Stimulated activated CD8-positive, alpha-beta memory T cell treated with anti-CD3 and anti-CD28 coated beads, Interleukin-2, amount 100 ng/mL, for 1 hour (primary cell): ENCODE results near the gene APEX2.
"Not testable (repeated sequence)": the region's sequence is repeated elsewhere in the genome, so short reads cannot be mapped to it uniquely, and the experiment has no call there.

Experiments
- DNase-seq, 2 donors: peaks; one replicate each; pipeline ENCODE4 v3.0.0-alpha.2; 2020; ENCODE audit warnings: low read depth in 2 of 2

APEX2 gene

GRCh38 chrX:55014897-55015299 lies 14.7 kb downstream of the APEX2 start:
- no peak for DNase-seq

- no peak for DNase-seq
Observed at GRCh38 chrX:55026143-55026542, 26.0 kb downstream of the APEX2 start.

GRCh38 chrX:55026840-55027239 lies 26.7 kb downstream of the APEX2 start:
- no peak for DNase-seq

- DNase-seq = no peak
Observed at GRCh38 chrX:55028040-55028439, 27.9 kb downstream of the APEX2 start.

DNA sequence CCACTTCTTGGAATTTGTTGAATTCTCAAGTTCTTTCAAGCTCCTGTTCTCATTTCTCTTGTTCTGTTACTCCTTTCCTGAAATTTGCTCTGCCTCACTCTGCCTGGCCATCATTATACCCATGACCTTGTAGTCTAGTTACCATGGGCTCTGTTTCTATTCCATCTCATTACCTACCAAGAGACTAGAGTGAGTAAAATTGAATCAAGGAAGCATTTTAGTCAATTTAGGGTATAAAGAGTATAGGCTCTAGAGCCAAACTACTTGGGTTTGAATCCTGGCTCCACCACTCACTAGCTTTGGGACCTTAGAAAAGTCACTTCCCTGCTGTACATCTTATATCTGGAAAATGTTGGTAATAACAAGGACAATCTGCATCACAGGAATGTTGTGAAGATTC lies 28.4 kb downstream of the APEX2 start:
- DNase-seq = no peak

GRCh38 chrX:55029291-55029690 lies 29.1 kb downstream of the APEX2 start:
- no peak for DNase-seq

- no peak for DNase-seq
Observed at GRCh38 chrX:55030271-55031205, 30.4 kb downstream of the APEX2 start, which contains the start of gene ALAS2. TSS of gene ALAS2 (minus strand) at chrX:55030977. CDS start at chrX:55026000, 4,977 bp downstream.

DNA sequence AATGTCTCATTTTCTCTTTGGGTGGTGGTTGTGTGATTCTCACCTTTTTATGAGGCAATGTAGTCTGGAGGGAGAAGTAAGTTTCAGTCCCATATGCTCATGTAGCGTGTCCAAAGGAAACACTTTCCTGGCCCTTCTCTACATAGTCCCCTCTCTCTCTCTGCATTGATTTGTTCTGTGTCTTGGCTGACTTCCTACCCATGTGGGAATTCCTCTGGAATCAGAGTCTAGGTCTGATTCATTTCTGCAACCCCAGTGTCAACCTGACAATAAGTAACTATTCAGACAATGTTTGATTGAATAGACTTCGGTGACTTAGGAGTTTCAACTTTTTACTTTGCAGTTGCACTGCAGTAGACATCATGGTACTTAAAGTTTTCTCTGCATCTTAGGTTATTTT lies 33.3 kb downstream of the APEX2 start:
- DNase-seq = no peak

DNA sequence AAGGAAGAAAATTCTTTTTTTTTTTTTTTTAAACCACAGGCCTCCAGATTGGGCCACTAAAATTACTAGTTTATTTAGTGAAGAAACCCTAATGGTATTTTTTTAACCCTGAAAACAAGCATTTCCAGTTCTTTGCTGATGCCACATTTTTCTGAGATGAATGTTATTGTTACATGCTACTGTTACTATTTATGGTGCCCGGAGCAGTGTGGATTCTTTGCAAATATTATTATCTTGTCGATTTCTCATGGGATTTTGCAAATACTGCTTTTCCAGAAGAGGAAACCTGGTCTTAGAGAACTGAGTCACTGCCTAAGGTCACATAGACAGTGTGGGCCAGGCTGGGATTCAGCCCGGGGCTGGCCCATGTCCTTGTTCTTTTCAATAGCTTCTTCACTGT lies 39.3 kb downstream of the APEX2 start:
- DNase-seq = no peak

- DNase-seq = no peak
Observed at GRCh38 chrX:55041514-55041913, 41.4 kb downstream of the APEX2 start.

DNA sequence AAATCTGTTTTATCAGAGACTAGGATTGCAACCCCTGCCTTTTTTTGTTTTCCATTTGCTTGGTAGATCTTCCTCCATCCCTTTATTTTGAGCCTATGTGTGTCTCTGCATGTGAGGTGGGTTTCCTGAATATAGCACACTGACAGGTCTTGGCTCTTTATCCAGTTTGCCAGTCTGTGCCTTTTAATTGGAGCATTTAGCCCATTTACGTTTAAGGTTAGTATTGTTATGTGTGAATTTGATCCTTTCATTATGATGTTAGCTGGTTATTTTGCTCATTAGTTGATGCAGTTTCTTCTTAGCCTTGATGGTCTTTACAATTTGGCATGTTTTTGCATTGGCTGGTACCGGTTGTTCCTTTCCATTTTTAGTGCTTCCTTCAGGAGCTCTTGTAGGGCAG lies 50.4 kb downstream of the APEX2 start:
- DNase-seq = not testable (repeated sequence)

GRCh38 chrX:55056820-55057674 lies 56.9 kb downstream of the APEX2 start:
- no peak for DNase-seq

DNA sequence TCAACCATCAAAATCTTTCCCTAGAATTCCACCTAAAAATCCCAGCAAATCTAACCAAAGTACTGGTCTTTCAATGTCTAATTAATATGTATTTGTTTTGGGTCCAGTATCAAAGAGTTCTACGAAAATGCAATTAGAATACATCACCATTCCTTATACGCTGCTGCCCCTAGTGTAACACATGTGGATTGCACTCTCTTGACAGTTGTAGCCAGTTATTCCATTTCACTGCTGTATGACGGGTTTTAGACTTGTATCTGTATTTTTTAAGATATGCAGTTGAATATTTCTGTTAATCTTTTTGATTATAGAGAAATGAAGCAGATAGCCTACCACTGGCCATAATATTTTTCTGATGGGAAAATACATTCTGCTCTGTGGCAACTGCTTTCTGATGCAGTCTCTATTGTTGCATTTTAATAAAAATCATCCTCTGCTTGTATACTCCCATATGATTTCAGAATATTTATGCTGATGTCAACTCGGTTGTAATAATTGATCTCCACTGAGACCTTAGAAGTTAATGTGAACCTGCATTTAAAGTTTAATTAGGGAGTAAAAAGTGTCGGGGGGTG lies 57.6 kb downstream of the APEX2 start:
- no peak for DNase-seq
